HUES64 (cell line): ENCODE data around the gene CNTNAP2.

Experiments used
- H3K27ac ChIP-seq: 2 replicates; pipeline ENCODE4 v1.7.0; 2013; ENCODE audit warnings: low read depth, low read length, inconsistent platforms
- H3K27me3 ChIP-seq: 2 replicates; pipeline ENCODE4 v1.6.1; 2013; ENCODE audit warnings: mild to moderate bottlenecking, low read length; ENCODE audit not compliant: insufficient read depth
- H3K36me3 ChIP-seq: 2 replicates; pipeline ENCODE4 v1.6.1; 2013; ENCODE audit warnings: mild to moderate bottlenecking, low read length; ENCODE audit not compliant: insufficient read depth
- H3K4me1 ChIP-seq: 2 replicates; pipeline ENCODE4 v1.6.1; 2013; ENCODE audit warnings: mild to moderate bottlenecking, low read length, moderate library complexity; ENCODE audit not compliant: insufficient read depth
- H3K4me3 ChIP-seq: 2 replicates; pipeline ENCODE4 v1.5.1; 2013; ENCODE audit warnings: mild to moderate bottlenecking, low read length, moderate library complexity
- H3K9ac ChIP-seq: 2 replicates; pipeline ENCODE4 v1.6.1; 2013; ENCODE audit warnings: mild to moderate bottlenecking, low read depth, low read length
- H3K9me3 ChIP-seq: 2 replicates; pipeline ENCODE4 v1.6.1; 2013; ENCODE audit warnings: low read depth, low read length; ENCODE audit not compliant: insufficient read depth
- WGBS: fragments of 150-250, 120-280 bp; methylation state at CpG from one replicate; pipeline ENCODE4 v1.1.7; 2013; ENCODE audit warnings: missing lambda C conversion rate; 5-methylcytosine and 5-hydroxymethylcytosine counted together

Gene CNTNAP2

DNA sequence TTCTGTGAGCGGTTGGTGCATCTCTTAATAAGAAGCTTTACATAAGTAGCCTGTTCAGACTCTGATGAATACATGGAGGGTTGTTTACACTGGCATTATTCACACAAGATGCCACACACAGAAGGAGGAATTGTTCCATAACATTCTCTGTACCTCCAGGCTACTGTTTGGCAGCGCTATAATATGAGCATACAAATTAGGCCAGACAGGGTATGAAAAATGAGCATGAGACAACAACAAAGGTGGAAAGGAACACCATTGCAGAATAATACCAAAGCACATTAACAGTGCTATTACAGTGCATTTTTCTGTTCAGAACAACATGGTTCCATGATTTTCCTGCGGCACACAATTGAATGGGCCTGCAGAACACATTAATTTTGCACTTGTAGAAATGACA, 2056.8 kb downstream of the CNTNAP2 start:
- H3K9ac ChIP-seq: no peak overlapping the region
- H3K36me3 ChIP-seq: no peaks in the 10 kb centered on the region
- H3K27me3 ChIP-seq: no peaks in the 10 kb centered on the region
- no peak overlapping the region for H3K27ac ChIP-seq
- no peaks in the 10 kb centered on the region for H3K9me3 ChIP-seq
- no peak overlapping the region for H3K4me3 ChIP-seq
- no peaks in the 10 kb centered on the region for H3K4me1 ChIP-seq
- WGBS: 97% methylated on average over 3 of the region's 3 CpGs

DNA sequence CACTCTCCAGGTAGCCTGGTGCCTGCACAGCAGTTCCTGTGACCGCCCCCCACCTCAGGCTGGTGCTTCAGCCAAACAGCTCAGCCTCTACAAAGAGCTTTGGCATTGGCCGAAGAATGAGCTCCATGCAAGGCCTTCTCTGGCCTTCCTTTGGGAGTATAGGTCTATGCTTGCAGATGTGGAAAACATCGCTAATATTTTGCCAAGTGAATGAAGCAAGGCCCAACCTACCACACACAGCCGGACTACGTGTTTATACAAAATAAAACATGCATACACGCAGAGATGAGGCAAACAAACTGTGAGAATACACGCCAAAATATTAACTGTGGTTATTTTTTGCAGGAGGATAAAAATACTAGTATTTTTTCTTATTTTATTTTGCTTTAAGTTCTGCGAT, 2057.8 kb downstream of the CNTNAP2 start:
- 93% methylated on average over 7 of the region's 8 CpGs for WGBS
- Histone ChIP-seq H3K4me1 (no peaks in the 10 kb centered on the region), H3K27ac (no peak overlapping the region), H3K27me3 (no peaks in the 10 kb centered on the region), H3K9me3 (no peaks in the 10 kb centered on the region), H3K9ac (no peak overlapping the region), H3K36me3 (no peaks in the 10 kb centered on the region), H3K4me3 (no peak overlapping the region)

DNA sequence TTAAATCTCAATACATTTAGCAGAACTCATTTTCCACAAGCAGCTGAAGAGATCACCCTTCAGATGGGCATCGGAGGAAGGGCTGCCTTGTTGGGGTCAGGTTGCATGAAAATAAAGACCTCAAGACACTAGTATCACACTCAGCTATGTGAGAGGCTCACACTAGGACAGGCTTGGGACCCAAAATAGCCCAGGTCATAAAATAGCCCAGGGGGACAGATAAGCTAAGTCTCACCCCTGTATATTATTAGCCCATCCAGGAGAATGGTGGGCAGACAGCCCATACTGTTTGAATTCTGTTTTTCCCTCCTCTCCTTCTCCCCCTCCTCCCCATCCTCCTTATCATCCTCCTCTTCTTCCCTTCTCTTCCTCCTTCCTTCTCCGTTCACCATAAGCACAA, 2058.9 kb downstream of the CNTNAP2 start:
- no peaks in the 10 kb centered on the region for H3K9me3 ChIP-seq
- H3K9ac ChIP-seq: no peak overlapping the region
- H3K27me3 ChIP-seq: no peaks in the 10 kb centered on the region
- no peaks in the 10 kb centered on the region for H3K4me1 ChIP-seq
- WGBS: 98% methylated on average over 2 of the region's 2 CpGs
- no peak overlapping the region for H3K27ac ChIP-seq
- H3K36me3 ChIP-seq: no peaks in the 10 kb centered on the region
- no peak overlapping the region for H3K4me3 ChIP-seq

DNA sequence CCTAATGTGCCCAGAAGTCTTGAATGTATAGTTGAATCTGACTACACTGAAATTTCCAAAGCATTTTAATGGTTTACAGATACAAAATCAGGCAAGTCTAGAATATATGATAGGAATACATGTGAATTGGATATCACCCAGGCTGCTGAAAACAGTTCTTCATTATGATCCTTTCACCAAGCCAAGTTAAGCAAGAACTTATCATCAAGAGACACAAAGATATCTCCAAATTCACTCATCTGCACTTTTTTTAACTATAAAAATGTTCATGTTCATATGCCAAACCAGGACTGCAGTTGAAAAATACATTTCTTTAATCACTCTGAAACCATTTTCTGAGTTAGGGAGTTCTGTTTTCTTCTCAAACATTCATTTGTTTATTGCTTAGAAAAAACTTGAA, 2061.4 kb downstream of the CNTNAP2 start:
- H3K27ac ChIP-seq: no peak overlapping the region
- H3K4me1 ChIP-seq: no peaks in the 10 kb centered on the region
- H3K36me3 ChIP-seq: no peaks in the 10 kb centered on the region
- no peaks in the 10 kb centered on the region for H3K9me3 ChIP-seq
- no peak overlapping the region for H3K4me3 ChIP-seq
- H3K9ac ChIP-seq: no peak overlapping the region
- no peaks in the 10 kb centered on the region for H3K27me3 ChIP-seq

DNA sequence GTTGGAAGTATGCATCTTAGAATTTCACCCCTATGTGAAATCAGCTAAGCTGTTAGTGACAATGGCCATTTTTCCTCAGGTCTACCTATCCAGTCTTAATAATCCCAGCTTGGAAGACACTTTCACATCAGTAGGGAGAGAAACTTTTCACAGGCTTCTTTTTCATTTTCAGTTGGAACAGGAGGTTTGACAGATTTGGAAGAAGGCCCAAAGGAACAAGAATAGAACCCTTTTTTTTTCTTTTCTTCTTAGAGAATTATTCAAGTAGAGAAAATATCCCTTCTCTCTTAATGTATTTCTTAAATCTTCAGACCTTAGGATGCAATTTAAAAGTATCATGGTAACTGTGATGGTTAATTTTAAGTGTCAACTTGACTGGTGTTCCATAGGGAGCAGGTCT, 2063.5 kb downstream of the CNTNAP2 start:
- Histone ChIP-seq H3K27ac (no peak overlapping the region), H3K4me3 (no peak overlapping the region), H3K4me1 (peaks cover 4% of the 10 kb centered on the region; the same call in 1 of the 2 replicates), H3K9me3 (no peaks in the 10 kb centered on the region), H3K36me3 (no peaks in the 10 kb centered on the region), H3K27me3 (no peaks in the 10 kb centered on the region), H3K9ac (no peak overlapping the region)

DNA sequence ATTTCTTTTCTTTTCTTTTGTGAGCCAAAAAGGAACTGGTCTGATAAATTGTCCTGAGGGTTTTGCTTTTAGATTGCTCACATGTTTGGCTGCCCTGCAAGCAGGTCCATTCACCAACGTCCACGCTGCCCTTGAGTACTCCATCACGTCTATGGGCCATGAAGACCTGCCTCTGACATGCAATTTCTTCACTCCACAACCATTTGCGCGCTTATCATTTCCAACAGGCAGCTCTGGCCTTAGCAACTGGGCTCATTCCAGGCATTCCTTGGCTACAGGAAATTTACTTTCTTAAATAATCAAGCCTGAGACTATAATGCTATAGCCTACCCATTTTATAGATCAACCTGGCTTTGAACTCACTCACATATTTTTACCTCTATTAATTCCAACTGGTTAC, 2065.7 kb downstream of the CNTNAP2 start:
- H3K36me3 ChIP-seq: no peaks in the 10 kb centered on the region
- no peak overlapping the region for H3K4me3 ChIP-seq
- no peaks in the 10 kb centered on the region for H3K9me3 ChIP-seq
- no peak overlapping the region for H3K27ac ChIP-seq
- H3K27me3 ChIP-seq: no peaks in the 10 kb centered on the region
- H3K4me1 ChIP-seq: peaks cover 4% of the 10 kb centered on the region; the same call in 1 of the 2 replicates
- no peak overlapping the region for H3K9ac ChIP-seq
- WGBS: 92% methylated on average over 5 of the region's 5 CpGs

DNA sequence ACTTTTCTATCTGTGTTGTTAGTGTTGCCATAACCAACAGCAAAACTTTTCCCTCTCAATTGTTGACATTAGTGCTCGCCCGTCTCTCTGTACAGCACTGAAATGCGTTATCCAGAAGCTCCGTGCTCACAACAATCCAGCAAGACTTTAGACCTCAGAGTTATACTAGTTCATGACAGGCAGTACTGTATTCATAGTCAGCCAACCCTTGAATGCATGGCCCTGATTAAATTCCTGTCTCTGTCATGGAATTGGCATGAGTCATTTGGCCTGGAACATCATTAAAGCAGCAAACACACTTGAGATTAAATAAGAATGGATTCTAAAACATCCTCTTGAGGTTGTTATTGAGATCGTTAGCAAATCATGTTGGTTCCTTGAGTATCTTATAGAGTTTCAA, 2068.4 kb downstream of the CNTNAP2 start:
- Histone ChIP-seq H3K27ac (no peak overlapping the region), H3K36me3 (no peaks in the 10 kb centered on the region), H3K27me3 (no peaks in the 10 kb centered on the region), H3K4me3 (no peak overlapping the region), H3K9ac (no peak overlapping the region), H3K9me3 (no peaks in the 10 kb centered on the region), H3K4me1 (peaks cover 4% of the 10 kb centered on the region; the same call in 1 of the 2 replicates)
- WGBS: 86% methylated on average over 4 of the region's 5 CpGs

DNA sequence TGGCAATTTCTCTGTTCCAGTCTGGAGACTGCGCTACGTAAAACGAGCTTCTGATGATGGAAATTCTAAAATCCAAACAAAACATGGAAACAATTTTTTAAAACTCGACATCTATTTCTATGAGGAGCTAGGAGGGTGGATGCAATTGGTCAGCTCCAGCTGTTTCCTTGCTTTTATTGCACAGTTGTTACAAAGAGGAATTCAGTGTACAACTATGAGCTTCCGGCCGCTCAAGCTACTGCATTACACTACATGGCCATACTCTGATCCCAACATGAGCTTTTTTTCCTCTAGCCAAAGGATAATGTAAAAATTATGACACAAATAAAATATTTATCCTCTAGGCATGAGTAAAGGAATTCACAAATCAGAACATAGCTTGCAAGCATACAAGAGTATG, 2070.9 kb downstream of the CNTNAP2 start:
- Histone ChIP-seq H3K9me3 (no peaks in the 10 kb centered on the region), H3K4me3 (no peak overlapping the region), H3K4me1 (peaks cover 8% of the 10 kb centered on the region; the same call in 1 of the 2 replicates), H3K27ac (no peak overlapping the region), H3K36me3 (no peaks in the 10 kb centered on the region), H3K9ac (no peak overlapping the region), H3K27me3 (no peaks in the 10 kb centered on the region)
- WGBS: 81% methylated on average over 6 of the region's 6 CpGs

DNA sequence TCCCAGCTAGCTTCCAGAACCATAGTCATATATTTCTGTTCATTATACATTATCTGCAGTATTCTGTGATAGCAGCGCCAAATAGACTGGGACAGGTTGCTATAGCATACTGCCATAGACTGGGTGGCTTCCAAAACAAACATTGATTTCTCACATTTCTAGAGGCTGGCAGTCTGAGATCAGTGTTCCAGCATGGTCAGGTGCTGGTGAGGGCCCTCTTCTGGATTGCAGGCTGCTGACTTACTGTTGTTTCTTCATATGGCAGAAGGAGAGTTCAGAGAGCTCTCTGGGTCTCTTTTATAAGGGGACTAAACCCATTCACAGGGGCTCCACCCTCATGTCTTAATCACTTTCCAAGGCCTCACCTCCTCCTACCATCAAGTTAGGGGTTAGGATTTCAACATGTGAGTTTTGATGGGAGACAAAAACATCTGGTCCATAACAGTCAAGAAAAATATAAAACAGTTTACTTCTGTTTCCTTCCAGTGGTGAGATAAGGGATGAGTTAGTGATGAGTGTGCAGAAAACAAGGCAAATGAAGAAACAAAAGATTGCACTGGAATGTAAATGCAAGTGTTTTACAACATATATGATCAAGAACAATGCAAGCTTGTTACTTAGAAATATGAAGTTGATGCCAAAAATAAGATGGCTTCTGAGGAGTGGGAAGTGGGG, 2074.9 kb downstream of the CNTNAP2 start:
- peaks cover 9% of the 10 kb centered on the region; the same call in 1 of the 2 replicates for H3K4me1 ChIP-seq
- H3K27me3 ChIP-seq: no peaks in the 10 kb centered on the region
- no peaks in the 10 kb centered on the region for H3K36me3 ChIP-seq
- no peaks in the 10 kb centered on the region for H3K9me3 ChIP-seq
- no peak overlapping the region for H3K4me3 ChIP-seq
- no peak overlapping the region for H3K27ac ChIP-seq
- 96% methylated on average over 1 of the region's 1 CpG for WGBS
- H3K9ac ChIP-seq: no peak overlapping the region

DNA sequence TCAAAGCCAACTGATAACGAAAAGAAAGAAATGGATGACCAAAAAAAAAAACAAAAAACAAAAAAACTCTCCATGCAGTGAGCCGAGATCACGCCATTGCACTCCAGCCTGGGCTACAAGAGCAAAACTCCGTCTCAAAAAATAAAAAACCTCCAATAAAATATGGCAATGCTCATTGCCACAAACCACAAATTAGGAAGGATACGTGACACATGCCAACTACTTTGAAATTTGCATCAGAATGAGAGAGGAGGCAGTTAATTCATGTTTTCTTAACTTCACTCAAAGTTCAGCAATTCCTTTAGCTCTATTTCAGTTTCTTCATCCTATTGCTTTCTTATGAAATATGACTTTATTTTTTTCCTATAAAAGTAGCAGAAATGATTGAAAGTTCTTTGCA, 2075.9 kb downstream of the CNTNAP2 start:
- Histone ChIP-seq H3K36me3 (no peaks in the 10 kb centered on the region), H3K9ac (no peak overlapping the region), H3K27me3 (no peaks in the 10 kb centered on the region), H3K27ac (no peak overlapping the region), H3K4me3 (no peak overlapping the region), H3K4me1 (peaks cover 9% of the 10 kb centered on the region; the same call in 1 of the 2 replicates), H3K9me3 (no peaks in the 10 kb centered on the region)
- WGBS: 84% methylated on average over 5 of the region's 5 CpGs

DNA sequence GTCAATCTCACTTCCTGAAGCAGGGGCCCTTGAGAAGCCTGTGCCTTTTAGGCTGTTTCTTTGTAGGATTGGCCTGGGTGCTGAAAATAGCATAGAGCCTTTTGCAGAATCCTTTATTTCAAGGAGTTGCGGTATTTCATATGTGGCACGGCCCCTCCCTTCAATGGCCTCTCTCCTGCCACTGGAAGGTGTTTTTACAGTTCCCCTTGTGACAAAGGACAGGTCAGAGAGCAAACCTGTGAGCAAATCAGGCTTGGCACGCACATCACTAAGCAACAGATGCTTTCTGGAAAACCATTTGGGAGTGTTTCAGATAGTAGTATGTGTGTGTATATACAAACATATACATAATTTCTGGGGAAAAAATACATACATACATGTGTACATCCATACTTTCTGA, 2085.4 kb downstream of the CNTNAP2 start:
- no peak overlapping the region for H3K9ac ChIP-seq
- H3K9me3 ChIP-seq: no peaks in the 10 kb centered on the region
- no peak overlapping the region for H3K27ac ChIP-seq
- no peaks in the 10 kb centered on the region for H3K4me1 ChIP-seq
- no peaks in the 10 kb centered on the region for H3K27me3 ChIP-seq
- WGBS: 85% methylated on average over 3 of the region's 3 CpGs
- no peaks in the 10 kb centered on the region for H3K36me3 ChIP-seq
- no peak overlapping the region for H3K4me3 ChIP-seq
